Vagina (tissue), 2 donors: Measurements from ENCODE around the gene PRTN3.

Source experiments
- POLR2A ChIP-seq, 2 donors: fragments of 450-650 bp; IDR thresholded peaks; one replicate each; pipeline ENCODE4 v1.6.1; 2017; ENCODE audit warnings: antibody characterized with exemption in 2 of 2, mild to moderate bottlenecking in 2 of 2, moderate library complexity in 2 of 2
- POLR2AphosphoS5 ChIP-seq, 2 donors: sonication (generic); formaldehyde crosslinking; IDR thresholded peaks; one replicate each; pipeline ENCODE4 v1.9.0; 2017; ENCODE audit warnings: antibody characterized with exemption in 2 of 2, mild to moderate bottlenecking in 2 of 2, low read depth in 1 of 2; ENCODE audit not compliant: insufficient read depth in 1 of 2

DNA sequence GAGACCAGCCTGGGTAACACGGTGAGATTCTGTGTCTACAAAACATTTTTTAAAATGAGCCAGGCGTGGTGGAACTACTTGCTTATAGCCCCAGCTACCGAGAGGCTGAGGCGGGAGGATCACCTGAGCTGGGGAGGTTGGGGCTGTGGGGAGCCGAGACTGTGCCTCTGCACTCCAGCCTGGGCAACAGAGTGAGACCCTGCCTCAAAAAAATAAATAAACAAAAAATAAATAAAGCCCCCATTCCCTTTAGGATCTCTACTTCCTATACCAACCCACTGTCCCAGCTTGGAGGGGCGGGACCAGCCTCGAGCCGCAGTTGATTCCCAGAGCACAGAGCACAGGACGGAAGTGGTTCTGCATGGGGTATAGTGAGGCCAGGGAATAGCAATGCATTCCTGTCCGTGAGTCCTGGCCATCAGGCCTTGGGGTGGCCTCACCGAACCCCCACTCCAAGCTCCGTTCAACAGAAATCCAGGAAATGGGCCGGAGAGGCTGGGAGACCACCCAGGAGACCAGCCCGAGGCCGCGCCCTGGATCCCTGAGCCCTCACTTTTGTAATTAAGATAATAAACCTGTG is 48.4 kb upstream of the PRTN3 start:
- TF ChIP-seq POLR2AphosphoS5 (IDR thresholded peaks at IDR 0.05; ENCODE audit: insufficient read depth in 1 of 2, low read depth in 1 of 2): no peak
- TF ChIP-seq POLR2A (IDR thresholded peaks at IDR 0.05): no peak
